Immature natural killer cell (primary cell): ENCODE data around the gene OR51F1. TPM values are rescaled to one million over a fixed set of nuclear protein-coding genes. Genes with fewer than 3 reads are reported as not detected.
"Not testable (repeated sequence)": the region's sequence is repeated elsewhere in the genome, so short reads cannot be mapped to it uniquely, and the experiment has no call there.

Experiments
- DNase-seq, 3 donors: peaks; one replicate each; pipeline ENCODE4 v3.0.0; 2022; ENCODE audit warnings: mixed read lengths in 1 of 3
- H3K27ac Mint-ChIP-seq, 6 donors: one replicate each; pipeline ENCODE4 v1.8.0; 2020; ENCODE audit warnings: mixed read lengths in 6 of 6, mild to moderate bottlenecking in 5 of 6, inconsistent platforms in 4 of 6, moderate library complexity in 3 of 6
- H3K27me3 Mint-ChIP-seq, 3 donors: one replicate each; pipeline ENCODE4 v1.8.0; 2020 to 2021; ENCODE audit warnings: low read depth in 3 of 3, mild to moderate bottlenecking in 3 of 3, mixed read lengths in 3 of 3, moderate library complexity in 3 of 3, inconsistent platforms in 1 of 3
- H3K36me3 Mint-ChIP-seq, 3 donors: one replicate each; pipeline ENCODE4 v1.8.0; 2020; ENCODE audit warnings: mixed read lengths in 3 of 3, inconsistent platforms in 2 of 3, mild to moderate bottlenecking in 2 of 3
- H3K4me1 Mint-ChIP-seq, 2 donors: one replicate each; pipeline ENCODE4 v1.8.0; 2020; ENCODE audit warnings: inconsistent platforms in 2 of 2, mild to moderate bottlenecking in 2 of 2, mixed read lengths in 2 of 2, moderate library complexity in 1 of 2
- H3K4me3 Mint-ChIP-seq, 5 donors: one replicate each; pipeline ENCODE4 v1.8.0; 2020; ENCODE audit warnings: mild to moderate bottlenecking in 5 of 5, mixed read lengths in 5 of 5, inconsistent platforms in 3 of 5, moderate library complexity in 3 of 5
- H3K9me3 Mint-ChIP-seq, 6 donors: one replicate each; pipeline ENCODE4 v1.8.0; 2020; ENCODE audit warnings: mild to moderate bottlenecking in 6 of 6, mixed read lengths in 6 of 6, inconsistent platforms in 4 of 6, moderate library complexity in 3 of 6
- polyA plus RNA-seq, 3 donors: library from polyadenylated mRNA; unstranded; fragments of 300-500 nt; fragmentation: Illumina TruSeq; gene quantifications; one replicate each; pipeline ENCODE4 v1.2.3, GENCODE V29; 2021

The OR51F1 gene
- polyA plus RNA-seq, 3 donors from 2014 or later, result not detected

- no peak overlapping the region for H3K4me3 Mint-ChIP-seq
- no peaks in the 10 kb centered on the region for H3K9me3 Mint-ChIP-seq
- peaks cover 0 to 4% (median 2%) of the 10 kb centered on the region in 3 donors for H3K27me3 Mint-ChIP-seq
- no peak for DNase-seq
- H3K36me3 Mint-ChIP-seq, result no peaks in the 10 kb centered on the region
- H3K27ac Mint-ChIP-seq, result no peak overlapping the region
- H3K4me1 Mint-ChIP-seq, result no peaks in the 10 kb centered on the region
Observed at GRCh38 chr11:4727171-4727570, 42.6 kb downstream of the OR51F1 start.

GRCh38 chr11:4722616-4723534 lies 46.9 kb downstream of the OR51F1 start:
- not testable (repeated sequence) for DNase-seq, H3K36me3 Mint-ChIP-seq, H3K27ac Mint-ChIP-seq, H3K4me1 Mint-ChIP-seq, H3K27me3 Mint-ChIP-seq, H3K9me3 Mint-ChIP-seq, H3K4me3 Mint-ChIP-seq

Other genes starting within 250 kb of the OR51F1 start
- gene OR52M1, start 224.7 kb downstream of the OR51F1 start, polyA plus RNA-seq, result not detected
- gene OR52I2, start 188.2 kb downstream of the OR51F1 start, polyA plus RNA-seq, result not detected
- under 1 TPM in 1 of 3 donors, not detected in 2; 0.24 TPM for gene OR52I1, start 175.9 kb downstream of the OR51F1 start, polyA plus RNA-seq
- gene TRIM68, start 161.7 kb downstream of the OR51F1 start, polyA plus RNA-seq, result 10 to 100 TPM; 10.3 to 18.4 (median 15.5) TPM
- gene OR51D1, start 132.5 kb downstream of the OR51F1 start, polyA plus RNA-seq, result not detected
- gene OR51E1, start 126.0 kb downstream of the OR51F1 start, polyA plus RNA-seq, result not detected
- not detected for gene OR51E2, start 72.1 kb downstream of the OR51F1 start, polyA plus RNA-seq
- not detected for gene MMP26, start 65.2 kb downstream of the OR51F1 start, polyA plus RNA-seq
- not detected for gene OR52R1, start 34.4 kb upstream of the OR51F1 start, polyA plus RNA-seq
- gene OR51F2, start 51.4 kb upstream of the OR51F1 start, polyA plus RNA-seq, result not detected
- gene OR51S1, start 79.3 kb upstream of the OR51F1 start, polyA plus RNA-seq, result not detected
- gene OR51T1, start 112.0 kb upstream of the OR51F1 start, polyA plus RNA-seq, result not detected
- not detected for gene OR51A7, start 133.8 kb upstream of the OR51F1 start, polyA plus RNA-seq
- not detected for gene OR51G2, start 149.4 kb upstream of the OR51F1 start, polyA plus RNA-seq
- gene OR51G1, start 154.4 kb upstream of the OR51F1 start, polyA plus RNA-seq, result not detected
- gene OR51A4, start 177.7 kb upstream of the OR51F1 start, polyA plus RNA-seq, result not detected
- not detected for gene OR51A2, start 185.8 kb upstream of the OR51F1 start, polyA plus RNA-seq
- not detected for gene OR51L1, start 224.9 kb upstream of the OR51F1 start, polyA plus RNA-seq